H9 (cell line): ENCODE measurements around the gene PLXND1. TPM values are rescaled to one million over a fixed set of nuclear protein-coding genes. Genes with fewer than 3 reads are reported as not detected.

Experiments used
- DNase-seq: peaks from one replicate; pipeline ENCODE4 v3.0.0-alpha.2; 2017
- H2AFZ ChIP-seq: one replicate; pipeline ENCODE4 v1.6.1; 2013; ENCODE audit warnings: mild to moderate bottlenecking, low read length, control low read depth, moderate library complexity
- H2AK5ac ChIP-seq: 2 replicates; pipeline ENCODE4 v1.6.1; 2013; ENCODE audit warnings: low read length, control low read depth, mixed read lengths; ENCODE audit not compliant: insufficient read length
- H2BK120ac ChIP-seq: one replicate; pipeline ENCODE4 v1.6.1; 2013; ENCODE audit warnings: low read depth, mild to moderate bottlenecking, low read length, control low read depth, inconsistent platforms; ENCODE audit not compliant: poor library complexity, severe bottlenecking
- H2BK12ac ChIP-seq: 2 replicates; pipeline ENCODE4 v1.6.1; 2013; ENCODE audit warnings: low read length, control low read depth, mixed read lengths, low read depth; ENCODE audit not compliant: insufficient read length
- H2BK15ac ChIP-seq: 2 replicates; pipeline ENCODE4 v1.6.1; 2013; ENCODE audit warnings: low read depth, low read length, control low read depth
- H2BK20ac ChIP-seq: one replicate; pipeline ENCODE4 v1.6.1; 2013; ENCODE audit warnings: low read depth, mild to moderate bottlenecking, low read length, control low read depth, inconsistent platforms; ENCODE audit not compliant: poor library complexity, severe bottlenecking
- H2BK5ac ChIP-seq: 2 replicates; pipeline ENCODE4 v1.6.1; 2013; ENCODE audit warnings: low read length, control low read depth, mixed read lengths; ENCODE audit not compliant: insufficient read length
- H3K14ac ChIP-seq: 2 replicates; pipeline ENCODE4 v1.6.1; 2013; ENCODE audit warnings: low read length, control low read depth; ENCODE audit not compliant: insufficient read depth
- H3K18ac ChIP-seq: 2 replicates; pipeline ENCODE4 v1.6.1; 2013; ENCODE audit warnings: low read depth, mild to moderate bottlenecking, mixed read lengths, low read length, control low read depth; ENCODE audit not compliant: insufficient read length
- H3K23ac ChIP-seq: 2 replicates; pipeline ENCODE4 v1.6.1; 2013; ENCODE audit warnings: low read length, control low read depth, mixed read lengths, low read depth; ENCODE audit not compliant: insufficient read length
- H3K23me2 ChIP-seq: 2 replicates; pipeline ENCODE4 v1.6.1; 2013; ENCODE audit warnings: low read depth, mild to moderate bottlenecking, mixed read lengths, low read length, control low read depth; ENCODE audit not compliant: insufficient read length, poor library complexity, severe bottlenecking
- H3K27ac ChIP-seq: 2 replicates; pipeline ENCODE4 v1.5.1; 2013; ENCODE audit warnings: low read length, control low read depth, mixed read lengths, low read depth; ENCODE audit not compliant: insufficient read length
- H3K27me3 ChIP-seq: 2 replicates; pipeline ENCODE4 v1.6.1; 2013; ENCODE audit warnings: low read length, control low read depth, inconsistent platforms; ENCODE audit not compliant: insufficient read depth
- H3K4ac ChIP-seq: 2 replicates; pipeline ENCODE4 v1.6.1; 2013; ENCODE audit warnings: low read depth, mild to moderate bottlenecking, control low read depth, inconsistent platforms, low read length, moderate library complexity
- H3K4me1 ChIP-seq: 2 replicates; pipeline ENCODE4 v1.6.1; 2013; ENCODE audit warnings: low read length, control low read depth, inconsistent platforms; ENCODE audit not compliant: insufficient read depth
- H3K4me2 ChIP-seq: 2 replicates; pipeline ENCODE4 v1.6.1; 2013; ENCODE audit warnings: low read length, control low read depth, mixed read lengths; ENCODE audit not compliant: insufficient read length, insufficient read depth
- H3K56ac ChIP-seq: 2 replicates; pipeline ENCODE4 v1.6.1; 2013; ENCODE audit warnings: low read depth, mild to moderate bottlenecking, mixed read lengths, low read length, control low read depth; ENCODE audit not compliant: insufficient read length
- H3K79me1 ChIP-seq: 2 replicates; pipeline ENCODE4 v1.6.1; 2013; ENCODE audit warnings: low read depth, mild to moderate bottlenecking, moderate library complexity, low read length, control low read depth, inconsistent platforms; ENCODE audit not compliant: insufficient read depth, poor library complexity, severe bottlenecking
- H3K79me2 ChIP-seq: 2 replicates; pipeline ENCODE4 v1.6.1; 2013; ENCODE audit warnings: low read length, control low read depth, inconsistent platforms; ENCODE audit not compliant: insufficient read depth
- H3K9ac ChIP-seq: 2 replicates; pipeline ENCODE4 v1.6.1; 2013; ENCODE audit warnings: low read length, control low read depth, mixed read lengths; ENCODE audit not compliant: insufficient read length; ENCODE audit errors: extremely low read depth
- H3K9me3 ChIP-seq: one replicate; pipeline ENCODE4 v1.6.1; 2013; ENCODE audit warnings: low read depth, low read length, inconsistent platforms; ENCODE audit not compliant: control insufficient read depth
- H3T11ph ChIP-seq: one replicate; pipeline ENCODE4 v1.6.1; 2013; ENCODE audit warnings: mild to moderate bottlenecking, low read length, control low read depth, inconsistent platforms
- H4K20me1 ChIP-seq: one replicate; pipeline ENCODE4 v1.6.1; 2013; ENCODE audit not compliant: control insufficient read depth, insufficient read length, insufficient read depth
- H4K5ac ChIP-seq: 2 replicates; pipeline ENCODE4 v1.6.1; 2013; ENCODE audit warnings: low read depth, mild to moderate bottlenecking, mixed read lengths, low read length, control low read depth; ENCODE audit not compliant: insufficient read length
- H4K8ac ChIP-seq: replicated peaks from 2 replicates; pipeline ENCODE4 v1.6.1; 2013; ENCODE audit warnings: low read length, control low read depth, mixed read lengths, low read depth; ENCODE audit not compliant: insufficient read length
- H4K91ac ChIP-seq: 2 replicates; pipeline ENCODE4 v1.6.1; 2013; ENCODE audit warnings: low read depth, mild to moderate bottlenecking, moderate library complexity, mixed read lengths, low read length, control low read depth; ENCODE audit not compliant: insufficient read length
- H3K27ac Mint-ChIP-seq, 3 experiments: 2 replicates in 2 of 3; 3 replicates in 1 of 3; pipeline ENCODE4 v1.8.0; 2020 to 2021; ENCODE audit warnings: mixed read lengths in 3 of 3, mild to moderate bottlenecking in 1 of 3, moderate library complexity in 1 of 3
- H3K27me3 Mint-ChIP-seq: 2 replicates; pipeline ENCODE4 v1.8.0; 2021; ENCODE audit warnings: low read depth, mild to moderate bottlenecking, moderate library complexity, mixed read lengths
- H3K36me3 Mint-ChIP-seq, 3 experiments: 2 replicates in 2 of 3; 3 replicates in 1 of 3; pipeline ENCODE4 v1.8.0; 2020 to 2021; ENCODE audit warnings: low read depth in 3 of 3, mixed read lengths in 3 of 3; ENCODE audit not compliant: insufficient read depth in 1 of 3
- H3K4me1 Mint-ChIP-seq, 2 experiments: 2 replicates each; pipeline ENCODE4 v1.8.0; 2020; ENCODE audit warnings: mixed read lengths in 2 of 2
- H3K4me3 Mint-ChIP-seq, 2 experiments: 2 replicates in 1 of 2; 3 replicates in 1 of 2; pipeline ENCODE4 v1.8.0; 2020 to 2021; ENCODE audit warnings: mild to moderate bottlenecking in 2 of 2, mixed read lengths in 2 of 2, moderate library complexity in 1 of 2
- H3K9me3 Mint-ChIP-seq, 2 experiments: 2 replicates in 1 of 2; 3 replicates in 1 of 2; pipeline ENCODE4 v1.8.0; 2020; ENCODE audit warnings: mild to moderate bottlenecking in 2 of 2, mixed read lengths in 2 of 2, moderate library complexity in 1 of 2
- CTCF ChIP-seq: fragments of 200-600 bp; sonication (generic); conservative IDR thresholded peaks from 3 replicates; pipeline ENCODE4 v1.8.0; 2021; ENCODE audit warnings: antibody characterized with exemption, mild to moderate bottlenecking
- WGBS: extraction: QIAGEN DNeasy Blood & Tissue Kit; methylation state at CpG from one replicate; pipeline ENCODE4 v1.1.7; 2013; ENCODE audit warnings: missing lambda C conversion rate, low lambda C conversion rate, mixed read lengths; ENCODE audit not compliant: insufficient read length; ENCODE audit errors: extremely low coverage; 5-methylcytosine and 5-hydroxymethylcytosine counted together
- total RNA-seq: library from RNA; stranded (reverse); gene quantifications from 2 replicates; pipeline ENCODE4 v1.2.1, GENCODE V29; 2021

The PLXND1 gene
- total RNA-seq, 1 experiment from 2014 or later = 50.9 TPM

GRCh38 chr3:129632977-129633376 lies 26.5 kb upstream of the PLXND1 start:
- Histone ChIP-seq H2AK5ac (no peak overlapping the region), H3K27ac (no peak overlapping the region), H2AFZ (no peak overlapping the region), H3K9ac (no peak overlapping the region), H4K20me1 (no peaks in the 10 kb centered on the region), H2BK20ac (no peak overlapping the region), H3K4me2 (no peak overlapping the region), H3K18ac (no peak overlapping the region), H3K79me1 (no peaks in the 10 kb centered on the region), H4K91ac (no peak overlapping the region), H3K56ac (no peak overlapping the region), H2BK15ac (no peak overlapping the region), H3K9me3 (no peaks in the 10 kb centered on the region), H2BK120ac (no peak overlapping the region), H3K23me2 (peaks cover 4% of the 10 kb centered on the region), H3K4me1 (no peaks in the 10 kb centered on the region; the same call in 1 of the 2 replicates), H4K8ac (no peak overlapping the region), H3K23ac (no peak overlapping the region), H2BK5ac (no peak overlapping the region), H3K14ac (no peak overlapping the region), H2BK12ac (no peak overlapping the region), H4K5ac (no peak overlapping the region), H3K4ac (no peak overlapping the region), H3K27me3 (no peaks in the 10 kb centered on the region), H3K79me2 (no peaks in the 10 kb centered on the region), H3T11ph (no peak overlapping the region)
- Mint-ChIP-seq H3K4me3 (no peak overlapping the region), H3K9me3 (peaks cover 9 to 15% of the 10 kb centered on the region in 2 experiments), H3K36me3 (peaks cover 1 to 15% (median 1%) of the 10 kb centered on the region in 3 experiments; a peak in 6 of 7 replicates), H3K27me3 (no peaks in the 10 kb centered on the region; the same call in 1 of the 2 replicates), H3K4me1 (peaks cover 8 to 11% of the 10 kb centered on the region in 2 experiments), H3K27ac (peak overlapping the region in 1 of 3 experiments; percentile 40; a peak in 1 of 7 replicates)
- no peak for DNase-seq
- no peak for TF ChIP-seq CTCF
- WGBS = no CpG with 5 or more reads among the region's 10 CpGs
